Endodermal cell (in vitro differentiated cells): ENCODE measurements around the gene HEXA. TPM values are rescaled to one million over a fixed set of nuclear protein-coding genes. Genes with fewer than 3 reads are reported as not detected.
A peak's percentile ranks its signal among the peaks of the same experiment; 100 is the strongest.

ENCODE experiments used
- DNase-seq: peaks from one replicate; pipeline ENCODE4 v3.0.0-alpha.2; 2017
- H3K27ac ChIP-seq: 2 replicates; pipeline ENCODE4 v1.5.1; 2013; ENCODE audit warnings: mild to moderate bottlenecking, low read depth, low read length, moderate library complexity
- H3K27me3 ChIP-seq: 2 replicates; pipeline ENCODE4 v1.6.1; 2013; ENCODE audit warnings: mild to moderate bottlenecking, low read length, moderate library complexity; ENCODE audit not compliant: insufficient read depth, control insufficient read depth, poor library complexity, severe bottlenecking
- H3K36me3 ChIP-seq: 2 replicates; pipeline ENCODE4 v1.7.0; 2013; ENCODE audit warnings: mild to moderate bottlenecking, low read length, moderate library complexity; ENCODE audit not compliant: control insufficient read depth, insufficient read depth
- H3K4me1 ChIP-seq: one replicate; pipeline ENCODE4 v1.7.0; 2013; ENCODE audit warnings: low read length; ENCODE audit not compliant: control insufficient read depth, insufficient read depth
- H3K4me3 ChIP-seq: 2 replicates; pipeline ENCODE4 v1.5.1; 2013; ENCODE audit warnings: mild to moderate bottlenecking, low read length, moderate library complexity
- H3K9ac ChIP-seq: 2 replicates; pipeline ENCODE4 v1.6.1; 2013; ENCODE audit warnings: mild to moderate bottlenecking, low read length, moderate library complexity; ENCODE audit not compliant: poor library complexity, severe bottlenecking; ENCODE audit errors: extremely low read depth
- H3K9me3 ChIP-seq: 2 replicates; pipeline ENCODE4 v1.6.1; 2013; ENCODE audit warnings: mild to moderate bottlenecking, low read length, moderate library complexity; ENCODE audit not compliant: control insufficient read depth
- H3K27ac Mint-ChIP-seq: 2 replicates; pipeline ENCODE4 v1.8.0; 2020; ENCODE audit warnings: mixed read lengths
- H3K27me3 Mint-ChIP-seq: 2 replicates; pipeline ENCODE4 v1.8.0; 2021; ENCODE audit warnings: mild to moderate bottlenecking, mixed read lengths; ENCODE audit not compliant: insufficient read depth
- H3K36me3 Mint-ChIP-seq: 2 replicates; pipeline ENCODE4 v1.8.0; 2020; ENCODE audit warnings: low read depth, mixed read lengths
- H3K4me1 Mint-ChIP-seq: 2 replicates; pipeline ENCODE4 v1.8.0; 2020; ENCODE audit warnings: mixed read lengths
- H3K4me3 Mint-ChIP-seq: 2 replicates; pipeline ENCODE4 v1.8.0; 2020; ENCODE audit warnings: mild to moderate bottlenecking, moderate library complexity, mixed read lengths
- H3K9me3 Mint-ChIP-seq: 2 replicates; pipeline ENCODE4 v1.8.0; 2020; ENCODE audit warnings: mild to moderate bottlenecking, mixed read lengths
- CTCF ChIP-seq: fragments of 200-600 bp; sonication (generic); conservative IDR thresholded peaks from 2 replicates; pipeline ENCODE4 v1.5.0; 2021; ENCODE audit warnings: antibody characterized with exemption, mild to moderate bottlenecking
- WGBS, 2 experiments: methylation state at CpG; one replicate each; pipeline versions ENCODE4 v1.1.5 to v1.1.7; 2013; ENCODE audit warnings: missing lambda C conversion rate in 2 of 2, mixed read lengths in 1 of 2; ENCODE audit not compliant: insufficient coverage in 1 of 2, insufficient read length in 1 of 2; 5-methylcytosine and 5-hydroxymethylcytosine counted together
- total RNA-seq, 2 donors: library from RNA; stranded (reverse); fragmentation: NEBNext Ultra II Directional in 1 of 2; extraction: Animal tissue kit (Norgen Biotek cat#: 25700) in 1 of 2; gene quantifications; 2 replicates in 1 of 2; 3 replicates in 1 of 2; pipeline ENCODE4 v1.2.1, GENCODE V29; 2021

The HEXA gene
- total RNA-seq, 2 donors from 2014 or later: 102 to 104 TPM

- Mint-ChIP-seq H3K27me3 (peaks cover 62% of the 10 kb centered on the region), H3K27ac (no peak overlapping the region), H3K9me3 (no peaks in the 10 kb centered on the region), H3K36me3 (no peaks in the 10 kb centered on the region), H3K4me1 (no peaks in the 10 kb centered on the region), H3K4me3 (no peak overlapping the region)
- no peak for DNase-seq
- no peaks in the 10 kb centered on the region for H3K36me3 ChIP-seq
- H3K27me3 ChIP-seq: peaks cover 60% of the 10 kb centered on the region
- TF ChIP-seq CTCF: no peak
- no peaks in the 10 kb centered on the region for H3K4me1 ChIP-seq
- H3K9ac ChIP-seq: no peak overlapping the region
- WGBS, 2 experiments: 80 to 100% methylated on average over 1 to 2 of the region's 2 CpGs
- no peak overlapping the region for H3K27ac ChIP-seq
- no peaks in the 10 kb centered on the region for H3K9me3 ChIP-seq
- no peak overlapping the region for H3K4me3 ChIP-seq
Measured at GRCh38 chr15:72313881-72314280, 61.9 kb downstream of the HEXA start.

GRCh38 chr15:72313448-72313840, 62.4 kb downstream of the HEXA start:
- Histone ChIP-seq H3K27ac (no peak overlapping the region), H3K27me3 (peaks cover 59% of the 10 kb centered on the region), H3K9ac (no peak overlapping the region), H3K36me3 (no peaks in the 10 kb centered on the region), H3K9me3 (no peaks in the 10 kb centered on the region), H3K4me3 (no peak overlapping the region), H3K4me1 (no peaks in the 10 kb centered on the region)
- H3K4me1 Mint-ChIP-seq: no peaks in the 10 kb centered on the region
- H3K27ac Mint-ChIP-seq: no peak overlapping the region
- H3K27me3 Mint-ChIP-seq: peaks cover 58% of the 10 kb centered on the region
- no peaks in the 10 kb centered on the region for H3K9me3 Mint-ChIP-seq
- no peak overlapping the region for H3K4me3 Mint-ChIP-seq
- TF ChIP-seq CTCF: no peak
- no peaks in the 10 kb centered on the region for H3K36me3 Mint-ChIP-seq
- no peak for DNase-seq
- WGBS, 2 experiments: 76 to 85% methylated on average over 2 of the region's 2 CpGs

- no peaks in the 10 kb centered on the region for H3K36me3 Mint-ChIP-seq
- H3K4me1 ChIP-seq: no peaks in the 10 kb centered on the region
- 56 to 100% methylated on average over 1 to 2 of the region's 2 CpGs for WGBS, 2 experiments
- no peaks in the 10 kb centered on the region for H3K9me3 ChIP-seq
- H3K27me3 ChIP-seq: peaks cover 58% of the 10 kb centered on the region
- H3K9me3 Mint-ChIP-seq: no peaks in the 10 kb centered on the region
- H3K4me1 Mint-ChIP-seq: no peaks in the 10 kb centered on the region
- H3K27me3 Mint-ChIP-seq: peaks cover 55% of the 10 kb centered on the region
- TF ChIP-seq CTCF: peak; percentile 89
- no peak overlapping the region for H3K9ac ChIP-seq
- peak; percentile 91 for DNase-seq
- H3K27ac ChIP-seq: no peak overlapping the region
- no peak overlapping the region for H3K4me3 Mint-ChIP-seq
- H3K4me3 ChIP-seq: no peak overlapping the region
- no peaks in the 10 kb centered on the region for H3K36me3 ChIP-seq
- no peak overlapping the region for H3K27ac Mint-ChIP-seq
Measured at GRCh38 chr15:72312605-72313447, 63.0 kb downstream of the HEXA start.
